ENCODE data around the gene RAI1.
"Not testable (repeated sequence)": the region's sequence is repeated elsewhere in the genome, so short reads cannot be mapped to it uniquely, and the experiment has no call there.

Gene RAI1

DNA sequence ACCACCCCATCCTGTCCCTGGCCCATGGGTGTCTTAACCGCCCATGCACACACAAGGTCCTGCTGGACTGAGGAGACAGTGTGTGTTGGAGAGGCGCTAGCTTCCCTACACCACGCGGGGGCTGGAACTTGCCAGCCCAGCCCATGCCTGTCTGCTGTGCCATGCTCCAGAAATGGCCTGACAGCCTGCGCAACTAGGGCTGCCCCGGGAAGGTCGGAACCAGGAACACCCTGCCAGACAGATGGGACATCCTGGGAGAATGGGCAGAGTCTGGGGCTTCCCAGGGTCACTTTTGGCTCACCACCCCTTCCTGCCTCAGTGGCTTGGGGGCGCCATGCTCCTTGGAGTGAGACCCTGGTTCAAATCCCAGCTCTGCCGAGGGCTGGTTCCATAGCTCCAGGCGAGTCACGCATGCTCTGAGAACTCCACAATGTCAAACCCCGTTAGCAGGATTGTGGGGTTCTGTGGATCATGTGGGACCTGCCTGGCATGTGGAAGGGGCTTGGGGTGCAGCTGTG, 119.3 kb downstream of the RAI1 start:
- Histone ChIP-seq H3K9me3 (ENCODE audit: control insufficient read depth, low read length) (no peaks in the 10 kb centered on the region), H3K4me3 (ENCODE audit: insufficient read depth, low read depth, low read length, poor library complexity, severe bottlenecking) (no peak overlapping the region), H3K27ac (ENCODE audit: insufficient read depth, low read length, poor library complexity, severe bottlenecking) (no peak overlapping the region), H3K4me1 (ENCODE audit: control insufficient read depth, insufficient read depth, low read length, poor library complexity, severe bottlenecking) (no peaks in the 10 kb centered on the region), H3K36me3 (ENCODE audit: control insufficient read depth, insufficient read depth, low read length) (no peaks in the 10 kb centered on the region), H3K27me3 (replicated peaks; ENCODE audit: control insufficient read depth, insufficient read depth, low read length, poor library complexity, severe bottlenecking) (no peaks in the 10 kb centered on the region)
- DNase-seq: no peak

GRCh38 chr17:17801800-17802481, 120.7 kb downstream of the RAI1 start:
- Histone ChIP-seq H3K27ac (ENCODE audit: insufficient read depth, low read length, poor library complexity, severe bottlenecking) (no peak overlapping the region), H3K4me1 (ENCODE audit: control insufficient read depth, insufficient read depth, low read length, poor library complexity, severe bottlenecking) (no peaks in the 10 kb centered on the region), H3K4me3 (ENCODE audit: insufficient read depth, low read depth, low read length, poor library complexity, severe bottlenecking) (no peak overlapping the region), H3K9me3 (ENCODE audit: control insufficient read depth, low read length) (no peaks in the 10 kb centered on the region), H3K27me3 (replicated peaks; ENCODE audit: control insufficient read depth, insufficient read depth, low read length, poor library complexity, severe bottlenecking) (no peaks in the 10 kb centered on the region), H3K36me3 (ENCODE audit: control insufficient read depth, insufficient read depth, low read length) (no peaks in the 10 kb centered on the region)
- DNase-seq: no peak

DNA sequence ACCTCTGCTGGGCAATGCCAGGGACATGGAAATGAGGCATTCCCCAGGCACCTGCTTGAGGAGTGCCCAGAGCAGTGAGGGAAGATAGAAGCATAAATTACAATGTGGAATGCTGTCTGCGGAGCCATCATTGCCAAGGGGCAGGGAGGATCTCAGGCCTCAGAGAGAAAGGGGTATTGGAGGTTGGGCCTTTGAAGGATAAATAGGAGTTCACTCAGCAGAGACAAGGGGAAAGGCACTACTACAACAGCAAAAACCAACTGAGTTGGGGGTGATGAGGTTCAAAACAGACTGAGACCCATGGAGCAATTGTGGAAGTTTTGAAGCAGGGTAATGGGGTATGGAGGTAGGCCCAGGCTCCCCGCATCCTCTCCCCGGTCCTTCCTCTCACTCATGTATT, 122.7 kb downstream of the RAI1 start:
- Histone ChIP-seq H3K4me1 (ENCODE audit: control insufficient read depth, insufficient read depth, low read length, poor library complexity, severe bottlenecking) (no peaks in the 10 kb centered on the region), H3K36me3 (ENCODE audit: control insufficient read depth, insufficient read depth, low read length) (no peaks in the 10 kb centered on the region), H3K27ac (ENCODE audit: insufficient read depth, low read length, poor library complexity, severe bottlenecking) (no peak overlapping the region), H3K27me3 (replicated peaks; ENCODE audit: control insufficient read depth, insufficient read depth, low read length, poor library complexity, severe bottlenecking) (no peaks in the 10 kb centered on the region), H3K4me3 (ENCODE audit: insufficient read depth, low read depth, low read length, poor library complexity, severe bottlenecking) (no peak overlapping the region), H3K9me3 (ENCODE audit: control insufficient read depth, low read length) (no peaks in the 10 kb centered on the region)
- no peak for DNase-seq

DNA sequence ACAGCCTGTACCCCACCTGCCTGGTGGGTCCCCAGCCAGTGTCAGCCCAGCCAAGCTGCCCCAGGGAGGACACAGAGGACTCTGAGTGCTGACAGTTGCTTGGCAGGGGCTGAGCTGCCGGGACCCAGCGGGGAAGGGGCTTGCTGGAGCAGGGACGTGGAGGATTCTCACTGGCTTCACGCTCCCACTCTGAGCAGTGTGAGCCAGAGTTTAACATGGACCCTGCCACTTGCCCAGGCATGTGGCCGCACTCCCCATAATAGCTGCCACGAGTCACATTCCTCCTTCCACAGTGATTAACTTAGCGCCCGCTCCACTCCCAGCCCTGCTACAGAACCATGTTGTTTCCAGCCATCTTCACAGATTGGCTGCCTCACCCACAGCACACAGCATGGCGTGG, 124.3 kb downstream of the RAI1 start:
- Histone ChIP-seq H3K36me3 (ENCODE audit: control insufficient read depth, insufficient read depth, low read length) (no peaks in the 10 kb centered on the region), H3K4me1 (ENCODE audit: control insufficient read depth, insufficient read depth, low read length, poor library complexity, severe bottlenecking) (no peaks in the 10 kb centered on the region), H3K9me3 (ENCODE audit: control insufficient read depth, low read length) (no peaks in the 10 kb centered on the region), H3K27me3 (replicated peaks; ENCODE audit: control insufficient read depth, insufficient read depth, low read length, poor library complexity, severe bottlenecking) (no peaks in the 10 kb centered on the region), H3K4me3 (ENCODE audit: insufficient read depth, low read depth, low read length, poor library complexity, severe bottlenecking) (no peak overlapping the region), H3K27ac (ENCODE audit: insufficient read depth, low read length, poor library complexity, severe bottlenecking) (no peak overlapping the region)
- DNase-seq: no peak

DNA sequence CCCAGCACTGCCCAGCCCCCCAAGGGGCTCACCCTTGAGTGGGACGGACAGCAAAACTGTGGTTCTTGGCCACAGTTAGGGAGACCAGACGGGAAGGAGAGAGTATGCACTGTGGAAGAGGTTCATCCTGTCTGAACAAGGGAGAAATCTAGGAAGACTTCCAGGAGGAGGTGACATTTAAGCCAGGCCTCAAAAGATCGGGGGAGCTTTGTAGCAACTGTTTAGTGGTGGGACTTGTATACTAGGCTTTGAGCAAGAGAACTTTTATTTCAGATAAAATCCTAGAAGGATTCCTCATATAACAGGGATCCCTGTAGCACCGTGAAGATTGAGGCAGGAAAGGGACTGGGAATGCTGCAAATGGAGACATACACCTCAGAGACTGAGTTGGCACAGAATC, 124.8 kb downstream of the RAI1 start:
- Histone ChIP-seq H3K36me3 (ENCODE audit: control insufficient read depth, insufficient read depth, low read length) (no peaks in the 10 kb centered on the region), H3K4me3 (ENCODE audit: insufficient read depth, low read depth, low read length, poor library complexity, severe bottlenecking) (no peak overlapping the region), H3K9me3 (ENCODE audit: control insufficient read depth, low read length) (no peaks in the 10 kb centered on the region), H3K27ac (ENCODE audit: insufficient read depth, low read length, poor library complexity, severe bottlenecking) (no peak overlapping the region), H3K4me1 (ENCODE audit: control insufficient read depth, insufficient read depth, low read length, poor library complexity, severe bottlenecking) (no peaks in the 10 kb centered on the region), H3K27me3 (replicated peaks; ENCODE audit: control insufficient read depth, insufficient read depth, low read length, poor library complexity, severe bottlenecking) (no peaks in the 10 kb centered on the region)
- DNase-seq: no peak

DNA sequence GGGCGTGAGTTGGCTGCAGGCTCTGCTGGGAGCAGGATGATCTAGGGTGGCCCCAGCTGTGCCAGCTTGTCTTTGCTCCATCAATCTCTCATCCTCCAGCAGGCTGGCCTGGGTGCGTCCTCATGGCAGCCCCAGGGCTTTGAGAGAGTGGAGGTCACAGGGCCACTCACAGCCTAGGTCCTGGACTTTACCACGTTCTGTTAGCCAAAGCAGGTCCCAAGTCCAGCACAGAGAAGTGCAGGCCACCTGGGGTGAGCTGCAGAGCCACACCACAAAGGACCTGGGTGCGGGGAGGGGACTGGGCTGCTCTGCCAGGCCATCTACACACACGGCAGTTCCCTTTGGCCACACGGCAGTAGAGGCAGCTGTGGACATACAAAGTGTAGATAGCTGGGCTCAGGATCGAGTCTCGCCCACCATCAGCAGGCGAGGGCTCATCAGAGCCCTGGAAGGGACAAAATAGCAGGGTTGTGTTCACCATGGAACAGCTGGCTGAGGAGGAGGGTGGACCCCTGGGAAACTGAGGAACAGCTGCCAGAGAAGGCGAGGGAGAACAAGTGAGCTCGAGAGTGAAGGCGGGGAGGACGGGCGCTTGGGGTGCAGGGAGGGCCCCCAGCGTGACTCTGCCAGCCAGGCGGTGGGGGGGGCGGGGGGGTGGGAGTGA, 125.5 kb downstream of the RAI1 start:
- Histone ChIP-seq H3K9me3 (ENCODE audit: control insufficient read depth, low read length) (no peaks in the 10 kb centered on the region), H3K27ac (ENCODE audit: insufficient read depth, low read length, poor library complexity, severe bottlenecking) (no peak overlapping the region), H3K36me3 (ENCODE audit: control insufficient read depth, insufficient read depth, low read length) (peaks cover 4% of the 10 kb centered on the region), H3K4me1 (ENCODE audit: control insufficient read depth, insufficient read depth, low read length, poor library complexity, severe bottlenecking) (no peaks in the 10 kb centered on the region), H3K4me3 (ENCODE audit: insufficient read depth, low read depth, low read length, poor library complexity, severe bottlenecking) (no peak overlapping the region), H3K27me3 (replicated peaks; ENCODE audit: control insufficient read depth, insufficient read depth, low read length, poor library complexity, severe bottlenecking) (no peaks in the 10 kb centered on the region)
- DNase-seq: no peak

- no peak for DNase-seq
- no peak overlapping the region for H3K4me3 ChIP-seq (ENCODE audit: insufficient read depth, low read depth, low read length, poor library complexity, severe bottlenecking)
- H3K36me3 ChIP-seq (ENCODE audit: control insufficient read depth, insufficient read depth, low read length): peaks cover 4% of the 10 kb centered on the region
- no peak overlapping the region for H3K27ac ChIP-seq (ENCODE audit: insufficient read depth, low read length, poor library complexity, severe bottlenecking)
- H3K4me1 ChIP-seq (ENCODE audit: control insufficient read depth, insufficient read depth, low read length, poor library complexity, severe bottlenecking): peaks cover 5% of the 10 kb centered on the region
- H3K27me3 ChIP-seq (replicated peaks; ENCODE audit: control insufficient read depth, insufficient read depth, low read length, poor library complexity, severe bottlenecking): no peaks in the 10 kb centered on the region
- no peaks in the 10 kb centered on the region for H3K9me3 ChIP-seq (ENCODE audit: control insufficient read depth, low read length)
Observed at GRCh38 chr17:17807440-17807839, 126.2 kb downstream of the RAI1 start.

DNA sequence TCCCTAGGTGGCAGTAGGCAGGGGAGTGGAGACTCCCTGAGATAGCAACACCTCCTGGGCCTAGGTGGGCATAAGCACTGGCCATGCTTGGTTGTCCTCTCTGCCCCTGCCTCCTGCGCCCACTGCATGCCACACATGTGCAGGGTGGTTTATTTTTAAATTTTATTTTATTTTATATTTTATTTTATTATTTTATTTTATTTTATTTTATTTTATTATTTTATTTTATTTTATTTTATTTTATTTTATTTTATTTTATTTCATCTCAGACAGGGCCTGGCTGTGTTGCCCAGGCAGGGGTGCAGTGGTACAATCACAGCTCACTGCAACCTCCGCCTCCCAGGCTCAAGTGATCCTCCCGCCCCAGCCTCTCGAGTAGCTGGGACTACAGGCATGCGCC, 126.9 kb downstream of the RAI1 start:
- not testable (repeated sequence) for H3K27me3 ChIP-seq (replicated peaks; ENCODE audit: control insufficient read depth, insufficient read depth, low read length, poor library complexity, severe bottlenecking); H3K9me3 ChIP-seq (ENCODE audit: control insufficient read depth, low read length); H3K36me3 ChIP-seq (ENCODE audit: control insufficient read depth, insufficient read depth, low read length); H3K27ac ChIP-seq (ENCODE audit: insufficient read depth, low read length, poor library complexity, severe bottlenecking); H3K4me1 ChIP-seq (ENCODE audit: control insufficient read depth, insufficient read depth, low read length, poor library complexity, severe bottlenecking); DNase-seq; H3K4me3 ChIP-seq (ENCODE audit: insufficient read depth, low read depth, low read length, poor library complexity, severe bottlenecking)

DNA sequence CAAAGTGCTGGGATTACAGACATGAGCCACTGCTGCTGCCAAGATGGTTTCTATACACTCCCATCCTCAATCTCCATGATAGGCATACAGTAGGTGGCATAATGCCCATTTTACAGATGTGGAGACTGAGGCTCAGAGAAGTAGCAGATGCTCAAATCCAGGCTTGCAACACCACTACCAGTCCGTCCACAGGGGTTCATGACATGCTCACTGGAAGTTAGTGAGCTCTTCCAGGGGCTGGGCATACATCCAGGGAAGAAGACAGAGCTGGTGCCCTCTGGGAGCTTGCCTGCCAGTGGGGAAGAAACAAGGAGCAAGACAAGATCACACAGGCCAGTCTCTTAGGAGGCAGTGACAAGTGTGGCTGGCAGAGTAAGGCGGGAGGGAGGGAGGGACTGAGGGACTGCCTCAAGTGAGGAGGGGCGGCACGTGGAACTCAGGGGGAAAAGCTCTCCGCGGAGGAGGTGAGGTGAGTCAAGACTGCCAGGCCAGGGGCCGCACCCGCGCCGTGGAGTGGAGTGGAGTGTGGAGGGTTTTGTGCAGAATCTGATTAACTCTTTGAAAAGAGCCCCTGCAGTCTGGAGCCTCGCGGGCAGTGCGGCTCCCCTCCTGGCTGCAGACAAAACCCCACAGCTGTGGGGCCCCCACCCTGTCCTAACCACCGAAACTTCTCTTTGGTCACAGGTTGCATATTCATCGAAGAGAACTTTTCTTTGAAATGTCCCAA, 127.6 kb downstream of the RAI1 start:
- peaks cover 13% of the 10 kb centered on the region for H3K36me3 ChIP-seq (ENCODE audit: control insufficient read depth, insufficient read depth, low read length)
- H3K27me3 ChIP-seq (replicated peaks; ENCODE audit: control insufficient read depth, insufficient read depth, low read length, poor library complexity, severe bottlenecking): no peaks in the 10 kb centered on the region
- H3K4me1 ChIP-seq (ENCODE audit: control insufficient read depth, insufficient read depth, low read length, poor library complexity, severe bottlenecking): peaks cover 5% of the 10 kb centered on the region
- DNase-seq: no peak
- H3K27ac ChIP-seq (ENCODE audit: insufficient read depth, low read length, poor library complexity, severe bottlenecking): no peak overlapping the region
- H3K4me3 ChIP-seq (ENCODE audit: insufficient read depth, low read depth, low read length, poor library complexity, severe bottlenecking): no peak overlapping the region
- no peaks in the 10 kb centered on the region for H3K9me3 ChIP-seq (ENCODE audit: control insufficient read depth, low read length)

DNA sequence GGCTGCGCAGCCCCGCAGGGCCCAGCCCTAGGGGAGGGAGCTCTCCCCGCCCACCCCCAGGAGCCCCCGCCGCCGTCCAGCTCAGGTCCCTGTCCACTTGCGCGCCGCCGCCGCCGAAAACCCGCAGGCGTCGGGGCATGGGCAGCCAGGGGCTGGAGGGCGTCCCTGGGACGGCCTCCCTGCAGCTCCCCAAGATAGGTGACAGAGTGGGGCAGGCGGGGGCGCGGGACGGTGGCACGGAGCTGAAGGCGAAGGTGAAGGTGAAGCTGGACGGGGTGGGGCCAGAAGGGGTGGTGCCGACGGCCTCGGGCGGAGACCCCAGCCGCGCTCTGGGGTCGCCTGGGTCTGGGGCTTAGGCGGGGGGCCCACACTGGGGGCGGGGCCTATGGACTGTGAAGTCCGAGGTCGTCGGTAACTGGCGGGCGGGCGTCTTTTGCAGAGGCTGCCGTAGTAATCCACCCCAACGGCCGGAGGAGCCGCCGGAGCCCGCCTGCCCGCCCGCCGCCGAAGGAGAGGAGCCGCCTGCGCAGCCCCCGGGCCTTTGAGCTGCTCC, 128.3 kb downstream of the RAI1 start:
- H3K27me3 ChIP-seq (replicated peaks; ENCODE audit: control insufficient read depth, insufficient read depth, low read length, poor library complexity, severe bottlenecking): no peaks in the 10 kb centered on the region
- no peak for DNase-seq
- peaks cover 5% of the 10 kb centered on the region for H3K4me1 ChIP-seq (ENCODE audit: control insufficient read depth, insufficient read depth, low read length, poor library complexity, severe bottlenecking)
- H3K36me3 ChIP-seq (ENCODE audit: control insufficient read depth, insufficient read depth, low read length): peaks cover 19% of the 10 kb centered on the region
- no peak overlapping the region for H3K27ac ChIP-seq (ENCODE audit: insufficient read depth, low read length, poor library complexity, severe bottlenecking)
- no peak overlapping the region for H3K4me3 ChIP-seq (ENCODE audit: insufficient read depth, low read depth, low read length, poor library complexity, severe bottlenecking)
- no peaks in the 10 kb centered on the region for H3K9me3 ChIP-seq (ENCODE audit: control insufficient read depth, low read length)
